IPS DF 6.9 (cell line): ENCODE measurements around the gene MAML3.

Experiments used
- DNase-seq: peaks from one replicate; pipeline ENCODE4 v3.0.0-alpha.2; 2013; ENCODE audit warnings: low read depth, low spot score
- H3K27ac ChIP-seq: one replicate; pipeline ENCODE4 v1.5.1; 2013; ENCODE audit warnings: low read length, control low read depth
- H3K27me3 ChIP-seq: 2 replicates; pipeline ENCODE4 v1.6.1; 2013; ENCODE audit warnings: mild to moderate bottlenecking, low read length; ENCODE audit not compliant: control insufficient read depth, insufficient read depth
- H3K36me3 ChIP-seq: 2 replicates; pipeline ENCODE4 v1.6.1; 2013; ENCODE audit warnings: low read length; ENCODE audit not compliant: control insufficient read depth, insufficient read depth
- H3K4me1 ChIP-seq: 2 replicates; pipeline ENCODE4 v1.6.1; 2013; ENCODE audit warnings: low read length; ENCODE audit not compliant: control insufficient read depth, insufficient read depth
- H3K4me3 ChIP-seq: 2 replicates; pipeline ENCODE4 v1.5.1; 2013; ENCODE audit warnings: mild to moderate bottlenecking, low read length
- H3K9me3 ChIP-seq: 2 replicates; pipeline ENCODE4 v1.6.1; 2013; ENCODE audit warnings: low read length, inconsistent platforms; ENCODE audit not compliant: control insufficient read depth, insufficient read depth
- WGBS: extraction: QIAGEN DNeasy Blood & Tissue Kit; methylation state at CpG from one replicate; pipeline ENCODE4 v1.1.7; 2013; ENCODE audit warnings: mixed read lengths, missing lambda C conversion rate; ENCODE audit not compliant: insufficient read length, insufficient coverage; 5-methylcytosine and 5-hydroxymethylcytosine counted together

MAML3 gene

GRCh38 chr4:139795527-139796314, 358.3 kb downstream of the MAML3 start:
- Histone ChIP-seq H3K4me3 (no peak overlapping the region), H3K27ac (no peak overlapping the region), H3K4me1 (no peaks in the 10 kb centered on the region), H3K36me3 (no peaks in the 10 kb centered on the region), H3K27me3 (no peaks in the 10 kb centered on the region), H3K9me3 (no peaks in the 10 kb centered on the region)
- no peak for DNase-seq
- WGBS, result no CpG with 5 or more reads among the region's 8 CpGs

- WGBS, result no CpG with 5 or more reads among the region's 3 CpGs
- Histone ChIP-seq H3K36me3 (no peaks in the 10 kb centered on the region), H3K4me3 (no peak overlapping the region), H3K27me3 (no peaks in the 10 kb centered on the region), H3K27ac (no peak overlapping the region), H3K9me3 (no peaks in the 10 kb centered on the region), H3K4me1 (no peaks in the 10 kb centered on the region)
- no peak for DNase-seq
These were observed 359.6 kb downstream of the MAML3 start for GRCh38 chr4:139794158-139794954.

GRCh38 chr4:139791681-139792080, 362.3 kb downstream of the MAML3 start:
- no CpG with 5 or more reads among the region's 2 CpGs for WGBS
- no peak overlapping the region for H3K27ac ChIP-seq
- H3K4me1 ChIP-seq, result no peaks in the 10 kb centered on the region
- H3K4me3 ChIP-seq, result no peak overlapping the region
- no peak for DNase-seq
- no peaks in the 10 kb centered on the region for H3K9me3 ChIP-seq
- H3K36me3 ChIP-seq, result no peaks in the 10 kb centered on the region
- no peaks in the 10 kb centered on the region for H3K27me3 ChIP-seq

- WGBS, result 100% methylated on average over 1 of the region's 4 CpGs
- Histone ChIP-seq H3K27ac (no peak overlapping the region), H3K27me3 (no peaks in the 10 kb centered on the region)
These were observed 363.7 kb downstream of the MAML3 start for GRCh38 chr4:139790291-139790690.

GRCh38 chr4:139789096-139789654, 364.8 kb downstream of the MAML3 start:
- Histone ChIP-seq H3K27ac (no peak overlapping the region), H3K4me3 (no peak overlapping the region)

More at GRCh38 chr4:139790291-139790690, 363.7 kb downstream of the MAML3 start:
- Histone ChIP-seq H3K4me3 (no peak overlapping the region), H3K4me1 (no peaks in the 10 kb centered on the region), H3K9me3 (no peaks in the 10 kb centered on the region), H3K36me3 (no peaks in the 10 kb centered on the region)
- no peak for DNase-seq

GRCh38 chr4:139786494-139787354, 367.3 kb downstream of the MAML3 start:
- H3K4me1 ChIP-seq, result peaks cover 3% of the 10 kb centered on the region
- no CpG with 5 or more reads among the region's 12 CpGs for WGBS
- no peak overlapping the region for H3K27ac ChIP-seq
- H3K27me3 ChIP-seq, result no peaks in the 10 kb centered on the region
- no peak for DNase-seq
- H3K9me3 ChIP-seq, result no peaks in the 10 kb centered on the region
- no peaks in the 10 kb centered on the region for H3K36me3 ChIP-seq
- no peak overlapping the region for H3K4me3 ChIP-seq

More at GRCh38 chr4:139789096-139789654, 364.8 kb downstream of the MAML3 start:
- no peaks in the 10 kb centered on the region for H3K36me3 ChIP-seq
- no peaks in the 10 kb centered on the region for H3K27me3 ChIP-seq
- WGBS, result no CpG with 5 or more reads among the region's 6 CpGs
- DNase-seq, result no peak
- H3K4me1 ChIP-seq, result peaks cover under 1% of the 10 kb centered on the region; the same call in 1 of the 2 replicates
- no peaks in the 10 kb centered on the region for H3K9me3 ChIP-seq

GRCh38 chr4:139785356-139785755, 368.6 kb downstream of the MAML3 start:
- no peak for DNase-seq
- Histone ChIP-seq H3K27me3 (no peaks in the 10 kb centered on the region), H3K4me3 (no peak overlapping the region), H3K4me1 (peaks cover 3% of the 10 kb centered on the region), H3K36me3 (no peaks in the 10 kb centered on the region), H3K27ac (no peak overlapping the region), H3K9me3 (no peaks in the 10 kb centered on the region)
- WGBS, result no CpG with 5 or more reads among the region's 4 CpGs

GRCh38 chr4:139783741-139784484, 370.1 kb downstream of the MAML3 start:
- no CpG with 5 or more reads among the region's 20 CpGs for WGBS

GRCh38 chr4:139782926-139783522, 371.0 kb downstream of the MAML3 start:
- no peaks in the 10 kb centered on the region for H3K27me3 ChIP-seq
- H3K4me1 ChIP-seq, result peaks cover 3% of the 10 kb centered on the region
- no peak overlapping the region for H3K27ac ChIP-seq
- no peak overlapping the region for H3K4me3 ChIP-seq
- WGBS, result no CpG with 5 or more reads among the region's 7 CpGs
- no peaks in the 10 kb centered on the region for H3K36me3 ChIP-seq
- no peaks in the 10 kb centered on the region for H3K9me3 ChIP-seq
- DNase-seq, result no peak

More at GRCh38 chr4:139783741-139784484, 370.1 kb downstream of the MAML3 start:
- Histone ChIP-seq H3K4me1 (peaks cover 3% of the 10 kb centered on the region), H3K9me3 (no peaks in the 10 kb centered on the region), H3K27ac (no peak overlapping the region), H3K4me3 (no peak overlapping the region), H3K36me3 (no peaks in the 10 kb centered on the region), H3K27me3 (no peaks in the 10 kb centered on the region)
- DNase-seq, result no peak
